Keratinocyte (primary cell): Measurements from ENCODE around the gene KIF25. TPM values are rescaled to one million over a fixed set of nuclear protein-coding genes. Genes with fewer than 3 reads are reported as not detected.

ENCODE experiments used
- DNase-seq: peaks from one replicate; pipeline ENCODE4 v3.0.0-alpha.2; 2011; ENCODE audit warnings: low read depth, missing footprints, low spot score
- FAIRE-seq: peaks from 2 replicates; lab custom pipeline; 2011; peaks lifted over from hg19 to GRCh38; lab: Jason Lieb, UNC
- H2AFZ ChIP-seq: 2 replicates; pipeline ENCODE4 v1.6.0; 2012; ENCODE audit warnings: low read length, control low read depth, inconsistent platforms; ENCODE audit not compliant: control insufficient read depth
- H3K27ac ChIP-seq: 2 replicates; pipeline ENCODE4 v1.5.1; 2011; ENCODE audit warnings: low read length; ENCODE audit not compliant: control insufficient read depth, insufficient read depth
- H3K27me3 ChIP-seq: 3 replicates; pipeline ENCODE4 v1.6.0; 2011; ENCODE audit warnings: low read length; ENCODE audit not compliant: control insufficient read depth, insufficient read depth; ENCODE audit errors: extremely low read depth
- H3K36me3 ChIP-seq, 2 experiments: 2 replicates in 1 of 2; 3 replicates in 1 of 2; pipeline ENCODE4 v1.5.1; 2011; ENCODE audit warnings: low read length in 2 of 2, mild to moderate bottlenecking in 1 of 2; ENCODE audit not compliant: control insufficient read depth in 2 of 2, insufficient read depth in 2 of 2; ENCODE audit errors: extremely low read depth in 1 of 2
- H3K4me1 ChIP-seq: 3 replicates; pipeline ENCODE4 v1.5.1; 2011; ENCODE audit warnings: low read length; ENCODE audit not compliant: control insufficient read depth, insufficient read depth; ENCODE audit errors: extremely low read depth
- H3K4me2 ChIP-seq: 3 replicates; pipeline ENCODE4 v1.6.0; 2011; ENCODE audit warnings: low read depth, low read length; ENCODE audit not compliant: control insufficient read depth, insufficient read depth; ENCODE audit errors: extremely low read depth
- H3K4me3 ChIP-seq, 3 experiments: fragments of 200-600 bp in 1 of 3; sonication (generic) in 1 of 3; 2 replicates in 2 of 3; 3 replicates in 1 of 3; pipeline ENCODE4 v1.5.1; 2011 to 2016; ENCODE audit warnings: low read length in 3 of 3, mild to moderate bottlenecking in 3 of 3, control low read depth in 2 of 3, inconsistent platforms in 1 of 3, low read depth in 1 of 3, mixed read lengths in 1 of 3, mixed run types in 1 of 3, moderate library complexity in 1 of 3; ENCODE audit not compliant: control insufficient read depth in 2 of 3, insufficient read depth in 2 of 3; ENCODE audit errors: extremely low read depth in 1 of 3
- H3K79me2 ChIP-seq: 2 replicates; pipeline ENCODE4 v1.6.0; 2012; ENCODE audit warnings: low read length; ENCODE audit not compliant: control insufficient read depth, insufficient read depth
- H3K9ac ChIP-seq: 3 replicates; pipeline ENCODE4 v1.6.0; 2011; ENCODE audit warnings: low read length; ENCODE audit not compliant: control insufficient read depth, insufficient read depth; ENCODE audit errors: extremely low read depth
- H3K9me1 ChIP-seq: 3 replicates; pipeline ENCODE4 v1.6.0; 2011; ENCODE audit warnings: low read length; ENCODE audit not compliant: control insufficient read depth, insufficient read depth; ENCODE audit errors: extremely low read depth
- H3K9me3 ChIP-seq: 2 replicates; pipeline ENCODE4 v1.5.1; 2012; ENCODE audit warnings: low read depth, low read length; ENCODE audit not compliant: control insufficient read depth
- H4K20me1 ChIP-seq: 3 replicates; pipeline ENCODE4 v1.6.0; 2011; ENCODE audit warnings: low read length; ENCODE audit not compliant: control insufficient read depth, insufficient read depth; ENCODE audit errors: extremely low read depth
- EZH2 ChIP-seq: IDR thresholded peaks from one replicate; pipeline ENCODE4 v1.6.1; 2012; ENCODE audit warnings: inconsistent platforms, mild to moderate bottlenecking, low read length, moderate library complexity
- dilution Hi-C: fragments of 300-500 bp; cut with MboI; formaldehyde crosslinking; loops from one replicate; pipeline ENCODE4 v1.7.0; 2020; ENCODE audit warnings: low sequenced_read_pairs; ENCODE audit not compliant: extremely low pct_ligation_motif_present
- polyA minus RNA-seq, 3 experiments: library from RNA; depleted of rRNA, polyadenylated mRNA; stranded (reverse); fragments of >200 nt; gene quantifications; 1 replicate in 1 of 3; 2 replicates in 1 of 3; 3 replicates in 1 of 3; pipeline ENCODE4 v1.2.3, GENCODE V29; 2011
- polyA plus RNA-seq, 5 experiments: library from polyadenylated mRNA; depleted of rRNA in 3 of 5; stranded (reverse) in 3 of 5; stranded (forward) in 1 of 5; unstranded in 1 of 5; fragments of >200 nt; gene quantifications; 1 replicate in 1 of 5; 2 replicates in 3 of 5; 3 replicates in 1 of 5; pipeline versions ENCODE4 v1.2.1 to v1.2.3, GENCODE V29; 2011 to 2012; ENCODE audit warnings: missing spikeins in 2 of 5, low read depth in 1 of 5, low replicate concordance in 1 of 5
- TF ChIP-seq, protein P1 (sequence below), 3 experiments: IDR thresholded peaks in 1 of 3; conservative IDR thresholded peaks in 1 of 3; optimal IDR thresholded peaks in 1 of 3; 2 replicates in 2 of 3; 3 replicates in 1 of 3; pipeline versions ENCODE3 to v1.5.1; 2011; ENCODE audit warnings: low read length in 3 of 3, mild to moderate bottlenecking in 3 of 3, moderate library complexity in 2 of 3, control low read depth in 1 of 3, inconsistent platforms in 1 of 3; ENCODE audit not compliant: insufficient read depth in 2 of 3; ENCODE audit errors: extremely low read depth in 1 of 3

KIF25 gene
- polyA plus RNA-seq (not detected in 3 replicates), polyA minus RNA-seq (not detected in 3 replicates)
- polyA plus RNA-seq (2011; ENCODE audit: low read depth): not detected
- not detected in 2 replicates for polyA plus RNA-seq (2011; cell fraction: cytosol; rRNA removed)
- not detected in 2 replicates for polyA plus RNA-seq (2011; cell fraction: nucleus; rRNA removed)
- polyA plus RNA-seq (2012; ENCODE audit: low replicate concordance): not detected in 2 replicates
- not detected for polyA minus RNA-seq (2011; cell fraction: cytosol; rRNA and poly(A)+ RNA removed)
- polyA minus RNA-seq (2011; cell fraction: nucleus; rRNA and poly(A)+ RNA removed): not detected in 2 replicates

GRCh38 chr6:167997642-167998041 is at the start of gene KIF25:
Gene KIF25, plus strand, starts transcription at chr6:167997671. Its CDS starts 31,915 bp downstream, at chr6:168029586.
- Histone ChIP-seq H2AFZ (no peak within 1 kb of the TSS), H3K4me3 (no peak within 1 kb of the TSS), H3K4me1 (no peaks in the 10 kb centered on the region), H3K9me1 (no peaks in the 10 kb centered on the region), H3K4me2 (no peak within 1 kb of the TSS), H3K36me3 (no peaks in the 10 kb centered on the region), H3K9ac (no peak within 1 kb of the TSS), H3K27me3 (peaks cover 41% of the 10 kb centered on the region), H3K27ac (no peak within 1 kb of the TSS), H3K79me2 (no peaks in the 10 kb centered on the region), H4K20me1 (no peaks in the 10 kb centered on the region), H3K9me3 (no peaks in the 10 kb centered on the region)
- dilution Hi-C loops: no loop called here
- FAIRE-seq: no peak
- TF ChIP-seq, protein P1, sequence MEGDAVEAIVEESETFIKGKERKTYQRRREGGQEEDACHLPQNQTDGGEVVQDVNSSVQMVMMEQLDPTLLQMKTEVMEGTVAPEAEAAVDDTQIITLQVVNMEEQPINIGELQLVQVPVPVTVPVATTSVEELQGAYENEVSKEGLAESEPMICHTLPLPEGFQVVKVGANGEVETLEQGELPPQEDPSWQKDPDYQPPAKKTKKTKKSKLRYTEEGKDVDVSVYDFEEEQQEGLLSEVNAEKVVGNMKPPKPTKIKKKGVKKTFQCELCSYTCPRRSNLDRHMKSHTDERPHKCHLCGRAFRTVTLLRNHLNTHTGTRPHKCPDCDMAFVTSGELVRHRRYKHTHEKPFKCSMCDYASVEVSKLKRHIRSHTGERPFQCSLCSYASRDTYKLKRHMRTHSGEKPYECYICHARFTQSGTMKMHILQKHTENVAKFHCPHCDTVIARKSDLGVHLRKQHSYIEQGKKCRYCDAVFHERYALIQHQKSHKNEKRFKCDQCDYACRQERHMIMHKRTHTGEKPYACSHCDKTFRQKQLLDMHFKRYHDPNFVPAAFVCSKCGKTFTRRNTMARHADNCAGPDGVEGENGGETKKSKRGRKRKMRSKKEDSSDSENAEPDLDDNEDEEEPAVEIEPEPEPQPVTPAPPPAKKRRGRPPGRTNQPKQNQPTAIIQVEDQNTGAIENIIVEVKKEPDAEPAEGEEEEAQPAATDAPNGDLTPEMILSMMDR (optimal IDR thresholded peaks at IDR 0.05 in 1 of 3, IDR thresholded peaks at IDR 0.05 in 1 of 3, conservative IDR thresholded peaks at IDR 0.05 in 1 of 3; ENCODE audit: extremely low read depth in 1 of 3, insufficient read depth in 2 of 3, low read length in 3 of 3): no peak
- TF ChIP-seq EZH2: no peak
- no peak for DNase-seq

- no peak for FAIRE-seq
- no peaks in the 10 kb centered on the region for H3K27me3 ChIP-seq
Measured at GRCh38 chr6:167947716-167948115, 49.8 kb upstream of the KIF25 start.

More at GRCh38 chr6:167947716-167948115, 49.8 kb upstream of the KIF25 start:
- H3K36me3 ChIP-seq: peaks cover 25 to 33% of the 10 kb centered on the region in 2 experiments
- H3K4me2 ChIP-seq: no peak overlapping the region
- H4K20me1 ChIP-seq: no peaks in the 10 kb centered on the region
- no peaks in the 10 kb centered on the region for H3K9me1 ChIP-seq
- H3K4me1 ChIP-seq: peaks cover 5% of the 10 kb centered on the region
- H3K27ac ChIP-seq: no peak overlapping the region
- no peaks in the 10 kb centered on the region for H3K79me2 ChIP-seq
- TF ChIP-seq, protein P1 (optimal IDR thresholded peaks at IDR 0.05 in 1 of 3, IDR thresholded peaks at IDR 0.05 in 1 of 3, conservative IDR thresholded peaks at IDR 0.05 in 1 of 3; ENCODE audit: extremely low read depth in 1 of 3, insufficient read depth in 2 of 3, low read length in 3 of 3): no peak
- no peak for TF ChIP-seq EZH2
- DNase-seq: no peak
- no peak overlapping the region for H3K9ac ChIP-seq
- dilution Hi-C loops: no loop called here
- no peak overlapping the region for H2AFZ ChIP-seq
- H3K9me3 ChIP-seq: no peaks in the 10 kb centered on the region
- H3K4me3 ChIP-seq: no peak overlapping the region
